ENCODE measurements around the gene FEM1C. TPM values are rescaled to one million over a fixed set of nuclear protein-coding genes. Genes with fewer than 3 reads are reported as not detected.

FEM1C gene
- total and polyA plus RNA-seq, 2 of the 4 experiments (the other 2 are of a cell fraction) = 6.3 to 21.5 TPM

- Histone ChIP-seq H3K36me3 (ENCODE audit: control insufficient read depth, insufficient read depth, low read length) (no peaks in the 10 kb centered on the region), H3K4me1 (ENCODE audit: control insufficient read depth, insufficient read depth, low read length) (no peaks in the 10 kb centered on the region), H3K4ac (ENCODE audit: low read depth, low read length) (no peak overlapping the region), H4K20me1 (ENCODE audit: insufficient read depth, low read length) (no peaks in the 10 kb centered on the region), H3K27me3 (ENCODE audit: control insufficient read depth, insufficient read depth, low read length) (no peaks in the 10 kb centered on the region), H3K4me3 (ENCODE audit: insufficient read depth, low read depth, low read length) (no peak overlapping the region), H3K79me1 (ENCODE audit: low read depth in 1 of 2, low read length in 2 of 2) (no peaks in the 10 kb centered on the region), H4K8ac (ENCODE audit: low read depth in 2 of 2, low read length in 2 of 2) (no peak overlapping the region), H3K18ac (ENCODE audit: low read depth, low read length) (no peak overlapping the region), H3K9me3 (ENCODE audit: control insufficient read depth, insufficient read depth, low read length) (no peaks in the 10 kb centered on the region), H4K5ac (ENCODE audit: low read depth, low read length) (no peak overlapping the region), H2AFZ (replicated peaks; ENCODE audit: low read length, poor library complexity) (no peak overlapping the region), H3K4me2 (ENCODE audit: low read depth, low read length) (no peak overlapping the region), H2BK15ac (ENCODE audit: low read depth, low read length) (no peak overlapping the region), H3K56ac (ENCODE audit: extremely low read depth, insufficient read depth, low read length) (no peak overlapping the region), H2AK9ac (replicated peaks; ENCODE audit: low read depth, low read length, poor library complexity) (no peak overlapping the region), H4K91ac (ENCODE audit: insufficient read depth, low read depth, low read length) (no peak overlapping the region), H3K9ac (ENCODE audit: low read depth, low read length) (no peak overlapping the region), H2BK20ac (ENCODE audit: low read depth, low read length) (no peak overlapping the region), H3K9me1 (ENCODE audit: insufficient read depth, low read length) (no peaks in the 10 kb centered on the region), H2BK5ac (ENCODE audit: low read depth, low read length, poor library complexity, severe bottlenecking) (no peak overlapping the region), H2BK120ac (ENCODE audit: low read depth, low read length) (no peak overlapping the region), H2AK5ac (ENCODE audit: low read depth, low read length) (no peak overlapping the region), H3K23ac (ENCODE audit: low read depth, low read length) (no peak overlapping the region), H3K27ac (ENCODE audit: insufficient read depth, low read length) (no peak overlapping the region), H3K14ac (replicated peaks; ENCODE audit: low read depth, low read length) (no peak overlapping the region)
- CTCF ChIA-PET = no interaction called here
- BruUV-seq (replicated peaks) = no TSS peak
- DNase-seq (no peak), ATAC-seq (ENCODE audit: low read depth) (no peak)
- intact Hi-C loops (cut with micrococcal nuclease) = no loop called here
- POLR2A ChIA-PET (ENCODE audit: unreplicated experiment) = no interaction called here
- WGBS, 2 experiments (ENCODE audit: extremely low coverage in 2 of 2, insufficient read length in 1 of 2) = no CpG with 5 or more reads among the region's 1 CpG
- in situ Hi-C loops (cut with MboI; ENCODE audit: low sequenced_read_pairs) = no loop called here
- dilution Hi-C loops (cut with HindIII; ENCODE audit: low sequenced_read_pairs, unreplicated experiment) = no loop called here
- no peak for TF ChIP-seq CHD1 (IDR thresholded peaks at IDR 0.05; ENCODE audit: low read depth, low read length)
- TF ChIP-seq RCOR1 (IDR thresholded peaks at IDR 0.05; ENCODE audit: insufficient replicate concordance, low read length) = no peak
- no peak for TF ChIP-seq USF2 (IDR thresholded peaks at IDR 0.05; ENCODE audit: low read depth, low read length)
- TF ChIP-seq SMC3 (IDR thresholded peaks at IDR 0.05; ENCODE audit: low read depth, low read length) = no peak
- TF ChIP-seq FOS (IDR thresholded peaks at IDR 0.05; ENCODE audit: low read depth, low read length) = no peak
- TF ChIP-seq MXI1 (IDR thresholded peaks at IDR 0.05; ENCODE audit: borderline replicate concordance, low read depth, low read length) = no peak
- no peak for TF ChIP-seq CEBPB (IDR thresholded peaks at IDR 0.05; ENCODE audit: low read depth, low read length)
- TF ChIP-seq BHLHE40 (IDR thresholded peaks at IDR 0.05; ENCODE audit: low read depth, low read length) = no peak
- no peak for TF ChIP-seq POLR2A (IDR thresholded peaks at IDR 0.05; ENCODE audit: low read depth, low read length)
- TF ChIP-seq MAZ (IDR thresholded peaks at IDR 0.05; ENCODE audit: borderline replicate concordance, low read depth, low read length) = no peak
- TF ChIP-seq RAD21 (IDR thresholded peaks at IDR 0.05; ENCODE audit: low read length) = no peak
- TF ChIP-seq CTCF (conservative IDR thresholded peaks at IDR 0.05; ENCODE audit: low read depth, low read length) = no peak
- no peak for TF ChIP-seq MAFK (IDR thresholded peaks at IDR 0.05; ENCODE audit: low read depth, low read length)
These were observed 41.2 kb downstream of the FEM1C start for GRCh38 chr5:115503420-115503819.
